CD4-positive, alpha-beta T cell (primary cell): ENCODE results near the gene POLR3C. TPM values are rescaled to one million over a fixed set of nuclear protein-coding genes. Genes with fewer than 3 reads are reported as not detected.

Source experiments
- ATAC-seq: fragments of 200-7000 bp; cut with Tn5 transposase; one replicate; pipeline ENCODE4 v1.10.0; 2022; ENCODE audit warnings: mild to moderate bottlenecking; ENCODE audit not compliant: poor library complexity
- CTCF ChIA-PET: fragments of 350-600 bp; sonication (Branson Sonifier 250); formaldehyde crosslinking; loops from one replicate; lab custom pipeline; 2021; ENCODE audit warnings: antibody characterized with exemption, inconsistent platforms; lab: Charles Lee
- POLR2A ChIA-PET: fragments of 350-600 bp; sonication (Branson Sonifier 250); formaldehyde crosslinking; loops from one replicate; lab custom pipeline; 2021; ENCODE audit warnings: antibody characterized with exemption, inconsistent platforms; lab: Charles Lee
- DNase-seq, 14 experiments: peaks; one replicate each; pipeline ENCODE4 v3.0.0-alpha.2; 2013 to 2020; ENCODE audit warnings: mixed read lengths in 2 of 14
- H3K27ac ChIP-seq, 2 donors: one replicate each; pipeline versions ENCODE4 v1.5.1 to v1.7.0; 2013; ENCODE audit warnings: low read length in 2 of 2, low read depth in 1 of 2, mild to moderate bottlenecking in 1 of 2
- H3K27me3 ChIP-seq, 2 experiments: 1 replicate in 1 of 2; 2 replicates in 1 of 2; pipeline versions ENCODE4 v1.6.1 to v1.7.0; 2013; ENCODE audit warnings: low read length in 2 of 2, control low read depth in 1 of 2, mild to moderate bottlenecking in 1 of 2, moderate library complexity in 1 of 2; ENCODE audit not compliant: insufficient read depth in 2 of 2, control insufficient read depth in 1 of 2
- H3K36me3 ChIP-seq: one replicate; pipeline ENCODE4 v1.6.1; 2013; ENCODE audit warnings: low read length, control low read depth; ENCODE audit not compliant: insufficient read depth
- H3K4me1 ChIP-seq: one replicate; pipeline ENCODE4 v1.6.1; 2013; ENCODE audit warnings: low read length, control low read depth; ENCODE audit not compliant: insufficient read depth
- H3K4me3 ChIP-seq: one replicate; pipeline ENCODE4 v1.5.1; 2013; ENCODE audit warnings: mild to moderate bottlenecking, low read length, moderate library complexity
- H3K9me3 ChIP-seq, 2 experiments: 1 replicate in 1 of 2; 2 replicates in 1 of 2; pipeline versions ENCODE4 v1.6.1 to v1.7.0; 2013; ENCODE audit warnings: low read length in 2 of 2, mild to moderate bottlenecking in 2 of 2, control low read depth in 1 of 2, moderate library complexity in 1 of 2; ENCODE audit not compliant: control insufficient read depth in 1 of 2, insufficient read depth in 1 of 2
- H3K27ac Mint-ChIP-seq: one replicate; pipeline ENCODE4 v1.8.0; 2020; ENCODE audit warnings: mixed read lengths
- H3K27me3 Mint-ChIP-seq: one replicate; pipeline ENCODE4 v1.8.0; 2021; ENCODE audit warnings: mixed read lengths
- H3K36me3 Mint-ChIP-seq: one replicate; pipeline ENCODE4 v1.8.0; 2021; ENCODE audit warnings: low read depth, mixed read lengths
- H3K4me1 Mint-ChIP-seq: one replicate; pipeline ENCODE4 v1.8.0; 2021; ENCODE audit warnings: low read depth, mixed read lengths
- H3K4me3 Mint-ChIP-seq: one replicate; pipeline ENCODE4 v1.8.0; 2020; ENCODE audit warnings: mild to moderate bottlenecking, mixed read lengths
- H3K9me3 Mint-ChIP-seq: one replicate; pipeline ENCODE4 v1.8.0; 2020; ENCODE audit warnings: mixed read lengths
- CTCF ChIP-seq: fragments of 200-600 bp; IDR thresholded peaks from one replicate; pipeline ENCODE4 v1.8.0; 2022; ENCODE audit warnings: antibody characterized with exemption, mild to moderate bottlenecking
- intact Hi-C, 2 experiments: fragments of 100-400 bp; cut with DNase I in 1 of 2; cut with micrococcal nuclease in 1 of 2; formaldehyde crosslinking; loops; one replicate each; pipeline versions ENCODE4 v1.15.1 to v1.9.0; 2023 to 2025; cut with DNase I, micrococcal nuclease
- total RNA-seq, 174 experiments: library from RNA in 2 of 174; stranded (reverse) in 2 of 174; gene quantifications; one replicate each; pipeline ENCODE4 v1.2.3 and lab custom pipeline; 2021 to 2026

Gene POLR3C
- total RNA-seq, 2 experiments from 2014 or later, result 18.6 to 19.9 TPM

- H3K9me3 Mint-ChIP-seq, result no peaks in the 10 kb centered on the region
- peak overlapping the region; percentile 78 to 81 for H3K27ac ChIP-seq
- peaks cover 53% of the 10 kb centered on the region for H3K36me3 Mint-ChIP-seq
- peak overlapping the region; percentile 91 for H3K27ac Mint-ChIP-seq
- CTCF ChIA-PET, result interaction anchor here (3.3 kb wide), 1 partner anchor 21 kb away, joined by 27 read pairs; the partner anchor contains the start of gene NUDT17
- no peaks in the 10 kb centered on the region for H3K9me3 ChIP-seq
- peak overlapping the region; percentile 74 for H3K4me3 ChIP-seq
- POLR2A ChIA-PET, result interaction anchor here (1.0 to 4.0 kb wide), 17 partner anchors 9 to 399 kb away, joined by 3 to 37 read pairs (median 5); partner anchors contain the start of genes ANKRD34A, LIX1L, NBPF20 and NUDT17
- peaks cover 36% of the 10 kb centered on the region for H3K36me3 ChIP-seq
- ATAC-seq, result no peak
- H3K4me1 Mint-ChIP-seq, result peaks cover 29% of the 10 kb centered on the region
- peaks cover 12% of the 10 kb centered on the region for H3K4me1 ChIP-seq
- H3K27me3 ChIP-seq, result no peaks in the 10 kb centered on the region
- peak overlapping the region; percentile 96 for H3K4me3 Mint-ChIP-seq
- no peak for TF ChIP-seq CTCF
- H3K27me3 Mint-ChIP-seq, result no peaks in the 10 kb centered on the region
- intact Hi-C loops, result no loop called here
- peak in 2 of 14 experiments; percentile 2 to 16 for DNase-seq
Measured at GRCh38 chr1:145824499-145824842, 471 bp downstream of the POLR3C start.

GRCh38 chr1:145826030-145826429 is 2.0 kb downstream of the POLR3C start:
- Mint-ChIP-seq H3K9me3 (no peaks in the 10 kb centered on the region), H3K4me3 (peak overlapping the region; percentile 96), H3K27me3 (no peaks in the 10 kb centered on the region), H3K27ac (peak overlapping the region; percentile 66), H3K36me3 (peaks cover 66% of the 10 kb centered on the region), H3K4me1 (peaks cover 29% of the 10 kb centered on the region)
- H3K27ac ChIP-seq, result no peak overlapping the region
- H3K4me3 ChIP-seq, result no peak overlapping the region
- H3K36me3 ChIP-seq, result peaks cover 51% of the 10 kb centered on the region
- no peaks in the 10 kb centered on the region for H3K27me3 ChIP-seq
- ATAC-seq (no peak), DNase-seq (no peak)
- H3K4me1 ChIP-seq, result peaks cover 12% of the 10 kb centered on the region
- no peaks in the 10 kb centered on the region for H3K9me3 ChIP-seq
- intact Hi-C loops, result loop anchor here in 1 of 2 experiments (5.0 kb wide), 1 partner anchor 141 kb away; no protein-coding TSS in a partner anchor
- CTCF ChIA-PET, result interaction anchor here (3.3 kb wide), 1 partner anchor 19 kb away, joined by 27 read pairs; the partner anchor contains the start of gene NUDT17
- TF ChIP-seq CTCF, result no peak
- POLR2A ChIA-PET, result interaction anchor here (1.6 to 4.0 kb wide), 3 partner anchors 19 to 102 kb away, joined by 8 to 37 read pairs (median 26); partner anchors contain the start of genes NUDT17, PIAS3 and RBM8A

- Histone ChIP-seq H3K27ac (no peak overlapping the region), H3K36me3 (peaks cover 68% of the 10 kb centered on the region), H3K9me3 (no peaks in the 10 kb centered on the region), H3K27me3 (no peaks in the 10 kb centered on the region), H3K4me1 (peaks cover 12% of the 10 kb centered on the region), H3K4me3 (no peak overlapping the region)
- CTCF ChIA-PET, result interaction anchor here (2.5 kb wide), 1 partner anchor 17 kb away, joined by 9 read pairs; the partner anchor contains the start of gene NUDT17
- POLR2A ChIA-PET, result no interaction called here
- peak overlapping the region; percentile 16 for H3K27ac Mint-ChIP-seq
- intact Hi-C loops, result loop anchor here in 1 of 2 experiments (5.0 kb wide), 1 partner anchor 139 kb away; no protein-coding TSS in a partner anchor
- ATAC-seq, result no peak
- TF ChIP-seq CTCF, result no peak
- H3K4me1 Mint-ChIP-seq, result peaks cover 29% of the 10 kb centered on the region
- peaks cover 82% of the 10 kb centered on the region for H3K36me3 Mint-ChIP-seq
- no peak overlapping the region for H3K4me3 Mint-ChIP-seq
- no peak for DNase-seq
- H3K27me3 Mint-ChIP-seq, result no peaks in the 10 kb centered on the region
- no peaks in the 10 kb centered on the region for H3K9me3 Mint-ChIP-seq
Measured at GRCh38 chr1:145827966-145828365, 4.0 kb downstream of the POLR3C start.
